Activated T-cell treated with anti-CD3 and anti-CD28 coated beads for 48 hours (primary cell): ENCODE data around the gene RMDN3.

Source experiments
- DNase-seq: peaks from one replicate; pipeline ENCODE4 v3.0.0-alpha.2; 2020; ENCODE audit warnings: low read depth

Gene RMDN3

GRCh38 chr15:40693904-40694687, 61.0 kb downstream of the RMDN3 start:
- no peak for DNase-seq

- DNase-seq: no peak
These were observed 63.3 kb downstream of the RMDN3 start for GRCh38 chr15:40691737-40692136.

- DNase-seq: no peak
These were observed 65.9 kb downstream of the RMDN3 start for GRCh38 chr15:40688932-40689799.
